ENCODE data around the gene EID2B. TPM values are rescaled to one million over a fixed set of nuclear protein-coding genes. Genes with fewer than 3 reads are reported as not detected.
A peak's percentile ranks its signal among the peaks of the same experiment; 100 is the strongest.

The EID2B gene
- total and polyA plus RNA-seq, 4 donors = 0.75 to 6.0 (median 3.3) TPM

- intact Hi-C loops (cut with DNase I) = loop anchor here in 1 of 2 donors (10.0 kb wide), 1 partner anchor 304 kb away; the partner anchor contains the start of gene FBL
- Histone ChIP-seq H3K27ac (ENCODE audit: low read depth in 1 of 2, low read length in 2 of 2) (no peak overlapping the region), H3K36me3 (ENCODE audit: control insufficient read depth in 1 of 2, insufficient read depth in 2 of 2, low read length in 1 of 2) (no peaks in the 10 kb centered on the region), H3K4me1 (ENCODE audit: control insufficient read depth in 1 of 2, insufficient read depth in 2 of 2, low read length in 2 of 2) (no peaks in the 10 kb centered on the region), H3K27me3 (ENCODE audit: control insufficient read depth in 1 of 2, insufficient read depth in 2 of 2, low read length in 1 of 2) (no peaks in the 10 kb centered on the region), H3K4me3 (ENCODE audit: low read length in 2 of 2) (peak overlapping the region in 1 of 2 donors; percentile 98), H3K9me3 (ENCODE audit: control insufficient read depth, low read length) (no peaks in the 10 kb centered on the region)
- no peak for ATAC-seq (ENCODE audit: low FRiP score)
- no peak for DNase-seq
- WGBS, 2 donors = 3% methylated on average over 10 of the region's 10 CpGs
Observed at GRCh38 chr19:39540333-39540673, 7.7 kb upstream of the EID2B start.

- peak; percentile 98 for ATAC-seq (ENCODE audit: low FRiP score)
- Histone ChIP-seq H3K36me3 (ENCODE audit: control insufficient read depth in 1 of 2, insufficient read depth in 2 of 2, low read length in 1 of 2) (no peaks in the 10 kb centered on the region), H3K9me3 (ENCODE audit: control insufficient read depth, low read length) (no peaks in the 10 kb centered on the region), H3K27ac (ENCODE audit: low read depth in 1 of 2, low read length in 2 of 2) (peak within 1 kb of the TSS; percentile 64 to 76), H3K27me3 (ENCODE audit: control insufficient read depth in 1 of 2, insufficient read depth in 2 of 2, low read length in 1 of 2) (no peaks in the 10 kb centered on the region), H3K4me1 (ENCODE audit: control insufficient read depth in 1 of 2, insufficient read depth in 2 of 2, low read length in 2 of 2) (no peaks in the 10 kb centered on the region), H3K4me3 (ENCODE audit: low read length in 2 of 2) (peak within 1 kb of the TSS; percentile 67 to 98)
- WGBS, 2 donors = 0% methylated on average over 71 to 84 of the region's 84 CpGs
- DNase-seq = peak; percentile 97 to 99
- intact Hi-C loops (cut with DNase I) = loop anchor here (10.0 kb wide), 3 partner anchors 95 to 305 kb away; partner anchors contain the start of genes FBL (in 1 of the 2), SAMD4B (in 1 of the 2) and SUPT5H (in 1 of the 2)
Observed at GRCh38 chr19:39539518-39540332, 7.1 kb upstream of the EID2B start, which contains the start of gene EID2. Gene EID2, minus strand, starts transcription at chr19:39540161. Its CDS starts 82 bp downstream, at chr19:39540079.

- Histone ChIP-seq H3K4me3 (ENCODE audit: low read length in 2 of 2) (peak overlapping the region; percentile 67 to 98), H3K27ac (ENCODE audit: low read depth in 1 of 2, low read length in 2 of 2) (peak overlapping the region; percentile 3 to 76), H3K9me3 (ENCODE audit: control insufficient read depth, low read length) (no peaks in the 10 kb centered on the region), H3K27me3 (ENCODE audit: control insufficient read depth in 1 of 2, insufficient read depth in 2 of 2, low read length in 1 of 2) (no peaks in the 10 kb centered on the region), H3K36me3 (ENCODE audit: control insufficient read depth in 1 of 2, insufficient read depth in 2 of 2, low read length in 1 of 2) (no peaks in the 10 kb centered on the region), H3K4me1 (ENCODE audit: control insufficient read depth in 1 of 2, insufficient read depth in 2 of 2, low read length in 2 of 2) (no peaks in the 10 kb centered on the region)
- 2% methylated on average over 10 of the region's 10 CpGs for WGBS, 2 donors
- DNase-seq = no peak
- no peak for ATAC-seq (ENCODE audit: low FRiP score)
- intact Hi-C loops (cut with DNase I) = loop anchor here (10.0 kb wide), 2 partner anchors 94 to 194 kb away; partner anchors contain the start of genes SAMD4B (in 1 of the 2) and SUPT5H (in 1 of the 2)
Observed at GRCh38 chr19:39539165-39539517, 6.5 kb upstream of the EID2B start.

- Histone ChIP-seq H3K4me3 (ENCODE audit: low read length in 2 of 2) (no peak overlapping the region), H3K9me3 (ENCODE audit: control insufficient read depth, low read length) (no peaks in the 10 kb centered on the region), H3K36me3 (ENCODE audit: control insufficient read depth in 1 of 2, insufficient read depth in 2 of 2, low read length in 1 of 2) (no peaks in the 10 kb centered on the region), H3K27me3 (ENCODE audit: control insufficient read depth in 1 of 2, insufficient read depth in 2 of 2, low read length in 1 of 2) (no peaks in the 10 kb centered on the region), H3K4me1 (ENCODE audit: control insufficient read depth in 1 of 2, insufficient read depth in 2 of 2, low read length in 2 of 2) (no peaks in the 10 kb centered on the region), H3K27ac (ENCODE audit: low read depth in 1 of 2, low read length in 2 of 2) (no peak overlapping the region)
- DNase-seq = no peak
- no peak for ATAC-seq (ENCODE audit: low FRiP score)
- intact Hi-C loops (cut with DNase I) = loop anchor here (2.0 to 10.0 kb wide), 7 partner anchors 53 to 191 kb away; partner anchors contain the start of genes SAMD4B (in 2 of the 2), RPS16 (in 1 of the 2), SUPT5H (in 1 of the 2) and TIMM50 (in 1 of the 2)
- WGBS, 2 donors = 63 to 65% methylated on average over 3 of the region's 3 CpGs
Observed at GRCh38 chr19:39533791-39534190, 1.1 kb upstream of the EID2B start.

- WGBS, 2 donors = 15 to 16% methylated on average over 12 of the region's 12 CpGs
- no peaks in the 10 kb centered on the region for H3K36me3 ChIP-seq (ENCODE audit: control insufficient read depth in 1 of 2, insufficient read depth in 2 of 2, low read length in 1 of 2)
- DNase-seq = no peak
- H3K27ac ChIP-seq (ENCODE audit: low read depth in 1 of 2, low read length in 2 of 2) = no peak overlapping the region
- H3K4me3 ChIP-seq (ENCODE audit: low read length in 2 of 2) = no peak overlapping the region
- peak; percentile 2 for ATAC-seq (ENCODE audit: low FRiP score)
- no peaks in the 10 kb centered on the region for H3K27me3 ChIP-seq (ENCODE audit: control insufficient read depth in 1 of 2, insufficient read depth in 2 of 2, low read length in 1 of 2)
- intact Hi-C loops (cut with DNase I) = loop anchor here (2.0 to 10.0 kb wide), 7 partner anchors 52 to 191 kb away; partner anchors contain the start of genes SAMD4B (in 2 of the 2), RPS16 (in 1 of the 2), SUPT5H (in 1 of the 2) and TIMM50 (in 1 of the 2)
- no peaks in the 10 kb centered on the region for H3K4me1 ChIP-seq (ENCODE audit: control insufficient read depth in 1 of 2, insufficient read depth in 2 of 2, low read length in 2 of 2)
- H3K9me3 ChIP-seq (ENCODE audit: control insufficient read depth, low read length) = no peaks in the 10 kb centered on the region
Observed at GRCh38 chr19:39533003-39533512, 406 bp upstream of the EID2B start.

GRCh38 chr19:39531834-39532232, 819 bp downstream of the EID2B start:
- H3K9me3 ChIP-seq (ENCODE audit: control insufficient read depth, low read length) = no peaks in the 10 kb centered on the region
- H3K4me1 ChIP-seq (ENCODE audit: control insufficient read depth in 1 of 2, insufficient read depth in 2 of 2, low read length in 2 of 2) = no peaks in the 10 kb centered on the region
- H3K36me3 ChIP-seq (ENCODE audit: control insufficient read depth in 1 of 2, insufficient read depth in 2 of 2, low read length in 1 of 2) = no peaks in the 10 kb centered on the region
- DNase-seq (no peak), ATAC-seq (ENCODE audit: low FRiP score) (no peak)
- H3K4me3 ChIP-seq (ENCODE audit: low read length in 2 of 2) = peak overlapping the region; percentile 77 to 95
- H3K27me3 ChIP-seq (ENCODE audit: control insufficient read depth in 1 of 2, insufficient read depth in 2 of 2, low read length in 1 of 2) = no peaks in the 10 kb centered on the region
- intact Hi-C loops (cut with DNase I) = loop anchor here (2.0 to 10.0 kb wide), 7 partner anchors 51 to 190 kb away; partner anchors contain the start of genes SAMD4B (in 2 of the 2), RPS16 (in 1 of the 2), SUPT5H (in 1 of the 2) and TIMM50 (in 1 of the 2)
- WGBS, 2 donors = 19 to 23% methylated on average over 14 of the region's 14 CpGs
- H3K27ac ChIP-seq (ENCODE audit: low read depth in 1 of 2, low read length in 2 of 2) = no peak overlapping the region

- 92 to 93% methylated on average over 3 of the region's 3 CpGs for WGBS, 2 donors
- Histone ChIP-seq H3K4me3 (ENCODE audit: low read length in 2 of 2) (no peak overlapping the region), H3K4me1 (ENCODE audit: control insufficient read depth in 1 of 2, insufficient read depth in 2 of 2, low read length in 2 of 2) (no peaks in the 10 kb centered on the region), H3K9me3 (ENCODE audit: control insufficient read depth, low read length) (no peaks in the 10 kb centered on the region), H3K27ac (ENCODE audit: low read depth in 1 of 2, low read length in 2 of 2) (no peak overlapping the region), H3K27me3 (ENCODE audit: control insufficient read depth in 1 of 2, insufficient read depth in 2 of 2, low read length in 1 of 2) (no peaks in the 10 kb centered on the region), H3K36me3 (ENCODE audit: control insufficient read depth in 1 of 2, insufficient read depth in 2 of 2, low read length in 1 of 2) (no peaks in the 10 kb centered on the region)
- ATAC-seq (ENCODE audit: low FRiP score) (no peak), DNase-seq (peak in 1 of 2 donors; percentile 5)
- intact Hi-C loops (cut with DNase I) = no loop called here
Observed at GRCh38 chr19:39525205-39525604, 7.4 kb downstream of the EID2B start.

- no peaks in the 10 kb centered on the region for H3K27me3 ChIP-seq (ENCODE audit: control insufficient read depth in 1 of 2, insufficient read depth in 2 of 2, low read length in 1 of 2)
- no peak overlapping the region for H3K4me3 ChIP-seq (ENCODE audit: low read length in 2 of 2)
- H3K4me1 ChIP-seq (ENCODE audit: control insufficient read depth in 1 of 2, insufficient read depth in 2 of 2, low read length in 2 of 2) = no peaks in the 10 kb centered on the region
- H3K9me3 ChIP-seq (ENCODE audit: control insufficient read depth, low read length) = no peaks in the 10 kb centered on the region
- no peaks in the 10 kb centered on the region for H3K36me3 ChIP-seq (ENCODE audit: control insufficient read depth in 1 of 2, insufficient read depth in 2 of 2, low read length in 1 of 2)
- WGBS, 2 donors = 87 to 93% methylated on average over 8 of the region's 8 CpGs
- DNase-seq (peak; percentile 14 to 18), ATAC-seq (ENCODE audit: low FRiP score) (no peak)
- intact Hi-C loops (cut with DNase I) = no loop called here
- no peak overlapping the region for H3K27ac ChIP-seq (ENCODE audit: low read depth in 1 of 2, low read length in 2 of 2)
Observed at GRCh38 chr19:39524495-39524894, 8.2 kb downstream of the EID2B start.

All from aorta (tissue), 5 donors.